GM19035 (cell line): ENCODE data around the gene TPSG1.
"Not testable (repeated sequence)": the region's sequence is repeated elsewhere in the genome, so short reads cannot be mapped to it uniquely, and the experiment has no call there.

Source experiments
- ATAC-seq: cut with Tn5 transposase; IDR thresholded peaks from one replicate; pipeline ENCODE4 v1.9.1; 2021; ENCODE audit not compliant: unreplicated experiment

TPSG1 gene

GRCh38 chr16:1225051-1225451 is at the start of gene TPSG1:
TPSG1 (minus strand) TSS chr16:1225268; CDS start chr16:1225252, 16 bp downstream.
- no peak for ATAC-seq

GRCh38 chr16:1274767-1275166 is 49.7 kb upstream of the TPSG1 start:
- no peak for ATAC-seq

GRCh38 chr16:1273816-1274215 is 48.7 kb upstream of the TPSG1 start:
- ATAC-seq = no peak

GRCh38 chr16:1272453-1273198 is 47.6 kb upstream of the TPSG1 start:
- ATAC-seq = no peak

DNA sequence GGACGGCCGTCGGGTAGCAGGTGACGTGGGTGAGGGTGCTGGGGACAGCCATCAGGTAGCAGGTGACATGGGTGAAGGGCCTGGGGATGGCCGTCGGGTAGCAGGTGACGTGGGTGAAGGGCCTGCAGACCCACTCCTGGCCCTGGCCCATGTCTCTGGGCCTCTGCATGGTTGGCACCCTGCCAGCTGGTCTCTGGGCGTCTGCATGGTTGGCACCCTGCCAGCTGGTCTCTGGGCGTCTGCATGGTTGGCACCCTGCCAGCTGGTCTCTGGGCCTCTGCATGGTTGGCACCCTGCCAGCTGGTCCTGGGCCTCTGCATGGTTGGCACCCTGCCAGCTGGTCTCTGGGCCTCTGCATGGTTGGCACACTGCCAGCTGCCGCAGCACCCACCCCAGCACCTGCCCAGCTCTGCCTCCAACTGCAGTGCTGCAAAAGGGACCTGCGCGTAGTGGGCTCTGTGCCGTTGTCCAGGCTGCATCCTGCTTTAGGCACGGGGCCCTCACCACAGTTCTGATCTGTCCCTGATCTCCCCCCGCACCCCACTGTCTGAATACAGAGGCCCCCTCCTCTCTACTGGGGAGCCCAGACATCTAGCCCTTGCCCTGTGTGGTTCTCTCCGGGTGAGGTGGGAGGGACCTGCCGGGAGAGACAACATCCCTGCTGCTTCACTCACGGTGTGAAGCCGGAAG is 46.8 kb upstream of the TPSG1 start:
- ATAC-seq = not testable (repeated sequence)

DNA sequence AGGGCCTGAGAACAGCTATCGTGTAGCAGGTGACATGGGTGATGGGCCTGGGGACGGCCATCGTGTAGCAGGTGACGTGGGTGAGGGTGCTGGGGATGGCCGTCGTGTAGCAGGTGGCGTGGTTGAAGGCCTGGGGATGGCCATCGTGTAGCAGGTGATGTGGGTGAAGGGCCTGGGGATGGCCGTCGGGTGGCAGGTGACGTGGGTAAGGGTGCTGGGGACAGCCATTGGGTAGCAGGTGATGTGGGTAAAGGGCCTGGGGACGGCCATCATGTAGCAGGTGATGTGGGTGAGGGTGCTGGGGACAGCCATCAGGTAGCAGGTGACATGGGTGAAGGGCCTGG is 46.3 kb upstream of the TPSG1 start:
- ATAC-seq = no peak

DNA sequence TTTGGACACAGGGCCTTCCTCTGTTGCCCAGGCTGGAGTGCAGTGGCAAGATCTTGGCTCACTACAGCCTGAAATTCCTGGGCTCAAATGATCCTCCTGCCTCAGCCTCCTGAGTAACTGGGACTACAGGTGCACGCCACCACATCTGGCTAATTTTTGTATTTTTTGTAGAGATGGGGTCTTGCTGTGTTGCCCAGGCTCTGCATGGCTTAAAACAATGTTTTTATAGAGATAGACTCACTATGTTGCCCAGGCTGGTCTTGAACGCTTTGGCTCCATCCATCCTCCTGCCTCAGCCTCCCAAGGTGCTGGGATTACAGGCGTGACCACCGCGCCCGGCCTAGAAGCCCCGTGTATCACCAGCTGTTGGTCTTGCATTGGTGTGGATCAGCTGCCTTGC is 44.4 kb upstream of the TPSG1 start:
- not testable (repeated sequence) for ATAC-seq

DNA sequence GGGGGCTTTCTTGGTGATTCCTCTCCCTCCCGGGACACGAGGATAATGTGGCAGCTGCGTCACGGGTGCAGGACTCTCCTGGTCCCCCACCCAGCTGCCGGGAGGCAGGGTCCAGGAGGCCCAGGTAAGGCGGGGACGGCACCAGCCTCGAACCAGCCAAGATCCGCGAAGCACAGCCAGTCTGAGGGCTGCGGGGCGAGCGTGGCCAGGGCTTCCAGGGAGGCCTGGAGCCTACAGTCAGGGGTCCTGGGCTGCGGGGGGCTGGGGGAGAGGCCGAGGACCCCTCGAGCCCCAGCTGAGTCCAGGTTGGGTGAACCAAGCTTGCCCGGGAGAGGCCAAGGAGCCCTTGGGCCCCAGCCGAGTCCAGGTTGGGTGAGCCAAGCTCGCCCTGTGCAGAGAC is 40.8 kb upstream of the TPSG1 start:
- ATAC-seq = no peak

GRCh38 chr16:1265090-1265630 is 40.1 kb upstream of the TPSG1 start:
- ATAC-seq = no peak

- ATAC-seq = no peak
These were observed 39.4 kb upstream of the TPSG1 start for GRCh38 chr16:1264345-1265089.

DNA sequence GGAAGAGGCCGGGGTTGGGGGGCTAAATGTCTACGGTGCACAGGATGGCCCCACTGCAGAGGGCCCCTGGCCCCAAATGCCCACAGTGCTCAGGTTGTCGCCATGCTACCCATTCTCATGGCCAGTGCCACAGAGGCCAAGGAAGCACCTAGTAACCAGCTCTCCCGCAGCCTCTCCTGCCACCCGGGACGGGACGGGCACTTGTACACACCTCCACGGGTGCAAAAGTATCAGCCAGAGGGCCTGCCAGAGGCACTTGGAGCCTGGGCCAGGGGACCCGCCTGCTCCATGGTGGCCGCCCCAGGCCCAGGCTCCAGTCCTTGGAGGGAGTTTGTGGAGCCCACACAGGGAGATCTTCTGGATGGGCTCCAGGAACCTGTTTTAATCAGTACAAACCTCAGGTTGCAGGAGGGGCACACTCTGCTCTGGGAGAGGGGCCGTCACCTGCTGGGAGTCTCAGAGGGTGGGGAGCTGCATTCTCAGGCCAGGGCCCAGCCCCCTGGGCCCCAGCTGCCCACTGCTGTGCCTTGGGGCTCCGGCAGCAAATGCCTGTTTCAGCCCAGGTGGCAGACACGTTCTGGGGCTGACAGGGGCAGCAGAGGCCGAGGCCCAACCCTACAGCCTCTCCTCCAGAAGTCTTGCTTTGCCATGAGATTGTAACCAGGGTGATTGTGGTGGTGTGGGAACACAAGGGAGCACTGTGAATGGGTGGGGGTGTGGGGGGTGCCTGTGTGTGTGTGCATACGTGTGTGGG is 38.7 kb upstream of the TPSG1 start:
- no peak for ATAC-seq

DNA sequence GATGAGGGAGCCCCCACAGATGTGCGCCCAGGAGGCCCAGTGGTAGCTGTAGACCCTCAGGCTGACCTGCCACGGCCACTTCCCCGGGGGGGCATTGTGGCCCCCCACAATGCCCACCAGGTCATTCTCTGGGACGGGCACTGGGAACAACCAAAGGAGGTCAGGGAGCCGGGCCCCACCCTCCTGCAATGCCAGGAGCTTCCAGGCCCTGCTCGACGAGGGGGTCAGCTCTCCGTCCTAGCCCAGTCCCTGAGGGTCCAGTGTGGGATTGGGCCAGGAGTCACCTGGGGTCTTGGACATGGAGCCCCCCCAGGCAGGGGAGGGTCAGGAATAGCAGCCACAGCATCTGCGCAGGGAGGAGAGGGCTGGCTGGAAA is 37.8 kb upstream of the TPSG1 start:
- no peak for ATAC-seq

GRCh38 chr16:1262210-1262845 is 37.3 kb upstream of the TPSG1 start:
- ATAC-seq = no peak

DNA sequence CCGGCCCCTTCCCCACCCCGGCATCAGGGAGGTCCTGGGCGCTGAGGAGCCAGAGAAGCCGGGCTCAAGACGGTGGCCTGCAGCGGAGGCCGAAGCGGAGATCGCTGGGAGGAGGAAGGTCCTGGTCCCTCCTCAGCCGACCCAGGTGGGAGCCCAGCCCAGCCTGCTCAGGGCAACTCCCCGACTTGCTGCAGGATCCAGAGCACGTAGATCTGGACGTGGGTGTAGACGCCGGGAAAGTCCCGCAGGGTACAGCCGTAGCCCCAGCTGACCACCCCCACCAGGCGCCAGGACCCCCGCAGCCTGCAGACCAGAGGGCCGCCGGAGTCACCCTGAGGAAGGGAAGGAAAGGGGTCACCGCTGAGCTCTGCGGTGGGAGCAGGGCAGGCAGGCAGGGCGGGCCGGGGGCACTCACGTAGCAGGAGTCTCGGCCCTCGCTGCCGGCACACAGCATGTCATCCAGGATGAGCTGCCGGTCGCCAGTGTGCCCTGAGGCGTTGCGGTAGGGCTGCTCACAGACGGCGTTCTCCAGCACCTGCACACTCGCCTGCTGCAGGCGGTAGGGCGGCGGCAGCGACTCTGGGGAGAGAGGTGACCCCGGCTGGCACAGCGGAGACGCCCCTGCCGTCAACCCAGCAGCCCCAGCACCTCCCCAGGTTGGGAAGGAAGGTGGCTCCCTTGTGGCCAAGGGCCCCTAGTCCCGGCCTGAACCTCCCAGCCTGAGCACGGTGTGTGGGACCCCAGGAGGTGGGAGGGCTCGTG is 36.2 kb upstream of the TPSG1 start:
- no peak for ATAC-seq

GRCh38 chr16:1260101-1260680 is 35.1 kb upstream of the TPSG1 start:
- no peak for ATAC-seq

GRCh38 chr16:1259760-1260068 is 34.6 kb upstream of the TPSG1 start:
- ATAC-seq = no peak

- ATAC-seq = no peak
These were observed 34.1 kb upstream of the TPSG1 start for GRCh38 chr16:1258906-1259759.

GRCh38 chr16:1258225-1258600 is 33.1 kb upstream of the TPSG1 start:
- no peak for ATAC-seq
